GM18508 (cell line): ENCODE results near the gene RNFT1.
"Not testable (repeated sequence)": the region's sequence is repeated elsewhere in the genome, so short reads cannot be mapped to it uniquely, and the experiment has no call there.

Experiments
- ATAC-seq: cut with Tn5 transposase; IDR thresholded peaks from one replicate; pipeline ENCODE4 v1.9.1; 2021; ENCODE audit warnings: moderate number of reproducible peaks; ENCODE audit not compliant: insufficient read depth, unreplicated experiment

RNFT1 gene, protein sequence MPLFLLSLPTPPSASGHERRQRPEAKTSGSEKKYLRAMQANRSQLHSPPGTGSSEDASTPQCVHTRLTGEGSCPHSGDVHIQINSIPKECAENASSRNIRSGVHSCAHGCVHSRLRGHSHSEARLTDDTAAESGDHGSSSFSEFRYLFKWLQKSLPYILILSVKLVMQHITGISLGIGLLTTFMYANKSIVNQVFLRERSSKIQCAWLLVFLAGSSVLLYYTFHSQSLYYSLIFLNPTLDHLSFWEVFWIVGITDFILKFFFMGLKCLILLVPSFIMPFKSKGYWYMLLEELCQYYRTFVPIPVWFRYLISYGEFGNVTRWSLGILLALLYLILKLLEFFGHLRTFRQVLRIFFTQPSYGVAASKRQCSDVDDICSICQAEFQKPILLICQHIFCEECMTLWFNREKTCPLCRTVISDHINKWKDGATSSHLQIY

GRCh38 chr17:59964482-59965328 lies at the start of gene RNFT1:
Gene RNFT1 (minus strand): TSS chr17:59964740. CDS start chr17:59964663, 77 bp downstream.
- ATAC-seq: no peak

DNA sequence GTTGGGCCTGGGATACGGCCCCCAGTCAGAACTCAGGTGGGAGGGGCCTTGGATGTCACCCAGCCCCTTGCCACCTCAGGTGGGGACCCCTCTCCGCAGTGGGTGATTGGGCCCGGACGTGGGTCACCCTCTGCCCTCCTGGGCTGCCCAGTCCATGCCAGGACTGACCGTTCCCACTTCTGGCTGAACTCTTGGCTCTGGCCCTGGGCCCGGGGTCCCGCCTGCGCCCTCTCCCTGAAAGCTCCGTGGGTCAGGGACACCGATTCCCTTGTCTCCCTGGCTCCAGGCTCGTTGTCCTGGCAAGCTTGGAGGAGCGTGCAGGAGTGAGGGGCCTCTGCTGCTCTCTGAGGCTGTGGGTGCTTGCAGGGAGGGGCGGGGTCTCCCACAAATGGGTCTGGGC lies 44.8 kb upstream of the RNFT1 start:
- ATAC-seq: not testable (repeated sequence)

DNA sequence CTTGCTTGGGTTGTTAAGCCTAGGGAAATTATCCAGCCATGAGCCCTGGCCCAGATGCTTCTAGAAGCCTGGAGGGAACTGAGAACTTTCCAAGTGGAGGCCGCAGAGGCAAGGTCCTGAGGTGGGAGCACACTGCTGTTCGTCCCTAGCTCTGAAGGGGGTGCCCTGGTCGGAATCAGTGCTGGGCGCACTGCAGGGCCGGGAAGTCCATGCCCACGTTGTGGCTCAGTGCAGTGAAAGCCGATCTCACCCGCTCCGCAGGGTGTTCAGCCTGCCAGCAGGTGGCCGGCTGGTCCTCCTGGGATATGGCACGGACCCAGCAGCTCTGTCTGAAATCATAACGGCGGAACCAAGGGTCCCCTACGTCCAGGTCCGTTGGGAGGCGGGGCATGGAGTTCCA lies 43.8 kb upstream of the RNFT1 start:
- ATAC-seq: not testable (repeated sequence)

GRCh38 chr17:60006160-60006559 lies 41.6 kb upstream of the RNFT1 start:
- ATAC-seq: no peak

DNA sequence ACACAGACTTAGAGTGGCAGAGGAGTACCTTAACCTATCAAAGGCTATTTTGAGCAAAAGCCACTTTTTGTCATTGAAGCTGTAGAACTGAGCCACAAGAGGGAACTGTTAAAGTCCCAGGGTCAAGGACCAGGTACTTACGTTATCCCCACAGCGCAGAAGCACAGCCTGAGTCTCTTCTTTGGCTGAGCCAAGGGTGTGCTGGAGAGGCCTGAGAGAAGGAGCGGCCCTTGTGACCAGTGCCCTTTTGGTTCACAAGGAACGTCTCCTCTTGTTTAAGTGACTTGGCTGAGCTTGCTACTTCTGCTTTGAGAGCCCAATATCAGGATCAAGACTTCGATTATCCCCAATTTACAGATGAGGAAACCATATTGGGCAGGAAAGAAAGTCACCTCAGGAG lies 40.0 kb upstream of the RNFT1 start:
- ATAC-seq: not testable (repeated sequence)

GRCh38 chr17:60002405-60002804 lies 37.9 kb upstream of the RNFT1 start:
- not testable (repeated sequence) for ATAC-seq

DNA sequence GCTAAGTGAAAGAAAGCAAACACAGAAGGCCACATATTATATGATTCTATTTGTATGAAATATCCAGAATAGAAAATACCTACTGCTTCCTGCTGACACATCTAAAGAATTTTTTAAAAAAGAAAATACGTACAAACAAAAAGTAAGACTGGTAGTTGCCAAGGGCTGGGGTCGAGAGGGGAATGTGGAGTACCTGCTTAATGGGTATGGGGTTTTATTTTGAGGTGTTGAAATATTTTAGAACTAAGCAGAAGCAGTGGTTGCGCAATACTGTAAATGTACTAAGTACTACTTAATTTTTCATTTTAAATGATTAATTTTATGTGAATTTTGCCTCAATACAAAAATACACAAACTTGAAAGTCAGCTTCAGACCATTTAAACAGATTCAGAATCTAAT lies 32.1 kb upstream of the RNFT1 start:
- ATAC-seq: not testable (repeated sequence)

- ATAC-seq: not testable (repeated sequence)
Measured at GRCh38 chr17:59975166-59975565, 10.6 kb upstream of the RNFT1 start.

GRCh38 chr17:59973483-59973882 lies 8.9 kb upstream of the RNFT1 start:
- not testable (repeated sequence) for ATAC-seq

GRCh38 chr17:59972778-59973177 lies 8.2 kb upstream of the RNFT1 start:
- ATAC-seq: no peak

DNA sequence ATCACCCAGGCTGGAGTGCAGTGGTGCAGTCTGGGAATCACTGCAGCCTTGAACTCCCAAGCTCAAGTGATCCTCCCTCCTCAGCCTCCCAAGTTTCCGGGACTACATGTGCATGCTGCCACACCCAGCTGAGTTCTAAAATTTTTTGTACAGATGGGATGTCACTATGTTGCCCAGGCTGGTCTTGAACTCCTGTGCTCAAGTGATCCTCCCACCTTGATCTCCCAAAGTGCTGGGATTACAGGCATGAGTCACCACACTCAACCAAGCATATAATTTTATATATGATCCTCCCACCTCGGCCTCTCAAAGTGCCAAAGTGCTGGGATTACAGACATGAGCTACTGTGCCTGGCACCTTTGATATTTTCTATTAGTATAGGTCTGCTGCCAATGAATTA lies 7.2 kb upstream of the RNFT1 start:
- not testable (repeated sequence) for ATAC-seq

DNA sequence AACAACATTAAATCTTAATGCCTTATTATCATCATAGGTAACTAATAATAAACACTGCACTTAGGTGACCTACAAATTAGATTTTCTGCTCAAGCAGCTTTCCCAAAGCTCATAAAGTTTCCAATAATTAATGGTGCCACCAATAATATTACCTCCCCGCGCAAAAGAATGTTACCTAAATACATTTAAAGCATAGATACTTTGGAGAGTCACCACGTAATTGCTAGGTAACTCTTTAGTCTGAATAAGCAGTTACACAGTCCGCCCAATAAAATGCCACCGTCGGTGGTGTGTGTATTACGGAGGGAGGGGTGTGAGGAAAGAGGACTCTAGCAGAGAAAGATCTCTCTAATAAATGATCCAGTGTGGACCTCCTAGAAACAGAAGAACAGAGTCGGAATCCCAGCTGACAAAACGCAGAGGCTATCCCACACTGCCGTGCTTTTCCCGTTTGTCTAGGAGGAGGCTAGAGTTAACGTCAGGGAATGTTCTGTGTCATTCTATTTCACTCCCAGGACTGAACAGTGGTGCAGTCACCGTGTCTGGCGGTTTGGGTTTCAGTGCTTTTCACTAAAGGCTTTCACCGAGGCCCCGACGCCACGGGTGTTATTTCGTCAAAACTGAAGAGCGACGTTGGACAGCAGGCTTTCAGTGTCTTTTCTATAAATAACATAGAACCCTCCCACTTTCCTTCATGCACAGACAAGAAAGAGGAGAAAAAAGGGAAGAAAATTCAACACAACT lies 630 bp downstream of the RNFT1 start:
- ATAC-seq: no peak

- ATAC-seq: no peak
Measured at GRCh38 chr17:59962739-59963318, 1.7 kb downstream of the RNFT1 start.

- not testable (repeated sequence) for ATAC-seq
Measured at GRCh38 chr17:59959574-59959973, 5.0 kb downstream of the RNFT1 start.

GRCh38 chr17:59954856-59955255 lies 9.7 kb downstream of the RNFT1 start:
- ATAC-seq: no peak

DNA sequence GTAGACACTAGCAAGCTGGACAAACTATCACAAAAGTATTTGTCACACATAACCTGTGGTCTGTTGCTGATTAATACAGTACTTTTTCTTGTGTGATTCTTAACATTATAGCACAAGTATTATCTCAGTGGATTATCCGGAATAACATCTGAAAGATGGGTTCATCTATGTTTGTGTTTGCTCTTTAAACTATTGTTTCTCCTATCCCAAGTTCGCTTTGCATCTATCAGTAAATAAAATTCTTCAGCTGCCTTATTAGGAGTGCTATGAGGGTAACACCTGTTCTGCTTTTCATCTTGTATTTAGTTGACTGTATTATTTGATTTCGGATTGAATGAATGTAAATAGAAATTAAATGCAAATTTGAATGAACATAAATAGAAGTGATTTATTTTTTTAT lies 14.5 kb downstream of the RNFT1 start:
- ATAC-seq: no peak

DNA sequence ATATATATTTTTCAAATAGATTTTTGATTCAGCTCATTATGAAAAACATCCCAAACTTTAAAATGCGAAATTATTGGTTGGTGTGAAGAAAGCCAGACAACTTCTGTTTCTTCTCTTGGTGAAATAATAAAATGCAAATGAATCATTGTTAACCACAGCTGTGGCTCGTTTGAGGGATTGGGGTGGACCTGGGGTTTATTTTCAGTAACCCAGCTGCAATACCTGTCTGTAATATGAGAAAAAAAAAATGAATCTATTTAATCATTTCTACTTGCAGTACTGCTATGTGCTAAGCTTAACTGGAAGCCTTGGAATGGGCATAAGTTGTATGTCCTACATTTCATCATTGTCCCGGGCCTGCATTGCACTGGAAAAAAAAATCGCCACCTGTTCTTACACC lies 17.2 kb downstream of the RNFT1 start:
- not testable (repeated sequence) for ATAC-seq

- ATAC-seq: not testable (repeated sequence)
Measured at GRCh38 chr17:59946433-59946832, 18.1 kb downstream of the RNFT1 start.

- ATAC-seq: no peak
Measured at GRCh38 chr17:59941131-59941530, 23.4 kb downstream of the RNFT1 start.

DNA sequence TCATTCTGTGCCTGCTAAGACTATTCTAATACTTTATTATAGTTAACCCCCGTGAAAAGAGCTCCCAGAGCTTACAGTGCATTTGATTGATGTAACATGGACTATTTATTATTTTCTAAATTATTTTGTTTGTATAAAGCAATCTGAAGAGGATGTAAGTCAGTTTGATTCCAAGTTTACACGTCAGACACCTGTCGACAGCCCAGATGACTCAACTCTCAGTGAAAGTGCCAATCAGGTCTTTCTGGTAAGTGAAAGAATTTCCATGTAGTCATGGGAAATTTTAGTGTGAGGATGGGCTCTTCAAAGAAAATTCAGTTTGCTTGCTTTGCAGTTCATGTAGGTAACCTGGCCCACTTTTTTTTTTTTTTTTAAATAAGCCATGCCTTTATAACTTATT lies 23.8 kb downstream of the RNFT1 start:
- not testable (repeated sequence) for ATAC-seq
